ENCODE results near the gene BMPR2. TPM values are rescaled to one million over a fixed set of nuclear protein-coding genes. Genes with fewer than 3 reads are reported as not detected.

The BMPR2 gene
- polyA plus RNA-seq, 1 of the 3 experiments (the other 2 are of a cell fraction), result 10.2 TPM

DNA sequence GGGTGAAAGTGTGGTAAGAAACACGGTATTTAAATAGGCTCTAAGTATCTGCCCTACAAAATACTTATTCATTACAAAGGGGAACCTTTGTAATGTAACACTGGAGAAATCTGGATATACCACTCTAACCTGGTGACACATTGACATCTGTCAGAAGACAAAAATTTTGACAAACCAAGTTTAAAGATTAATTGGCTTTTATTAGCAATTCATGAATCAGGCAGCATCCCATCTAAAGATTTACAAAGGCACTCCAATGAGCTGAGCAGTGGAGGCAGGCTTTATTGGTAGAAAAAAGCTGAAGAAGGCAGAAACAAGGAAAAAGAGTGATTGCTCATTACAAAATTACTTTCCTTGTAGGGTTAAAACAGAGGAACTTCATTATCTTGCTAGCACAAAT, 35.0 kb downstream of the BMPR2 start:
- Histone ChIP-seq H4K20me1 (ENCODE audit: insufficient read depth) (peaks cover 28% of the 10 kb centered on the region), H2AFZ (ENCODE audit: low read depth) (no peak overlapping the region), H3K36me3 (replicated peaks in 1 of 2; ENCODE audit: control insufficient read depth in 1 of 2, insufficient read depth in 2 of 2, low read length in 1 of 2) (peaks cover 0 to 1% of the 10 kb centered on the region in 2 experiments), H3K27ac (ENCODE audit: low read depth in 2 of 2, low read length in 1 of 2) (no peak overlapping the region), H3K9ac (no peak overlapping the region), H3K9me2 (no peaks in the 10 kb centered on the region), H3F3A (replicated peaks; ENCODE audit: insufficient read depth) (peaks cover 32% of the 10 kb centered on the region), H3K4me1 (ENCODE audit: control insufficient read depth in 1 of 2, insufficient read depth in 2 of 2, low read depth in 1 of 2, low read length in 1 of 2) (peaks cover 0 to 14% of the 10 kb centered on the region in 2 experiments; a peak in 1 of 4 replicates), H3K27me3 (ENCODE audit: insufficient read depth) (no peaks in the 10 kb centered on the region), H3K79me2 (ENCODE audit: insufficient read depth) (peaks cover 100% of the 10 kb centered on the region), H3K4me2 (no peak overlapping the region), H3K4me3 (ENCODE audit: low read depth in 2 of 2, low read length in 1 of 2) (no peak overlapping the region), H3K9me3 (no peaks in the 10 kb centered on the region)
- WGBS (ENCODE audit: low lambda C conversion rate), result 97% methylated on average over 1 of the region's 1 CpG
- no peak for DNase-seq
- ChIA-PET POLR2A (no interaction called here), CTCF (interaction anchor here (1.4 kb wide), 1 partner anchor 13 kb away, joined by 3 read pairs; no protein-coding TSS in a partner anchor)
- no peak for TF ChIP-seq MEF2A (IDR thresholded peaks at IDR 0.05; ENCODE audit: borderline replicate concordance, low read depth)
- TF ChIP-seq MXI1 (IDR thresholded peaks at IDR 0.05; ENCODE audit: low read depth, low read length), result no peak

DNA sequence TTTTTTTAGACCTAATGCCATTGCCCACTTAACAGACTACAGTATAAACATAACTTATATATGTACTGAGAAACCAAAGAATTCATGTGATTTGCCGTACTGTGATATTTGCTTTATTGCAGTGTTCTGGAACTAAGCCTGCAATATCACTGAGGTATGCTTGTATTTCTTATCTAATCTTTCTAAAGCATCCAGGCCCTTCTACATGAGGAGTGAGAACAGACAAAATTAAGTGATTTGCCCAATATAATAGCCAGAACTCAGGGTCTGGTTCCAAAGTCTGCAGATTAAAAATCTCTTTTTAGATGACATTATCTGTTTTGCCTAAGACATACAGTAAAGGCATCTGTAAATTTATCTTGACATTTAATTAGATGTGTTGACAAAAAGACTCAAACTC, 41.9 kb downstream of the BMPR2 start:
- POLR2A ChIA-PET, result no interaction called here
- peaks cover 0 to 8% of the 10 kb centered on the region in 2 experiments for H3K36me3 ChIP-seq (replicated peaks in 1 of 2; ENCODE audit: control insufficient read depth in 1 of 2, insufficient read depth in 2 of 2, low read length in 1 of 2)
- H2AFZ ChIP-seq (ENCODE audit: low read depth), result no peak overlapping the region
- peaks cover 6% of the 10 kb centered on the region for H3F3A ChIP-seq (replicated peaks; ENCODE audit: insufficient read depth)
- H3K9me3 ChIP-seq, result no peaks in the 10 kb centered on the region
- H3K9me2 ChIP-seq, result no peaks in the 10 kb centered on the region
- H3K9ac ChIP-seq, result no peak overlapping the region
- H3K27ac ChIP-seq (ENCODE audit: low read depth in 2 of 2, low read length in 1 of 2), result no peak overlapping the region
- no peaks in the 10 kb centered on the region for H3K27me3 ChIP-seq (ENCODE audit: insufficient read depth)
- CTCF ChIA-PET, result no interaction called here
- H3K79me2 ChIP-seq (ENCODE audit: insufficient read depth), result peaks cover 100% of the 10 kb centered on the region
- H3K4me1 ChIP-seq (ENCODE audit: control insufficient read depth in 1 of 2, insufficient read depth in 2 of 2, low read depth in 1 of 2, low read length in 1 of 2), result peaks cover 0 to 2% of the 10 kb centered on the region in 2 experiments; a peak in 2 of 4 replicates
- no peak overlapping the region for H3K4me3 ChIP-seq (ENCODE audit: low read depth in 2 of 2, low read length in 1 of 2)
- WGBS (ENCODE audit: low lambda C conversion rate), result 85% methylated on average over 1 of the region's 1 CpG
- H3K4me2 ChIP-seq, result no peak overlapping the region
- H4K20me1 ChIP-seq (ENCODE audit: insufficient read depth), result peaks cover 69% of the 10 kb centered on the region
- peak; percentile 47 for DNase-seq
- TF ChIP-seq JUND (IDR thresholded peaks at IDR 0.05) (no peak), RCOR1 (IDR thresholded peaks at IDR 0.05; ENCODE audit: low read length) (peak; percentile 97), FOSL2 (IDR thresholded peaks at IDR 0.05; ENCODE audit: borderline replicate concordance, low read depth) (no peak), MEF2A (IDR thresholded peaks at IDR 0.05; ENCODE audit: borderline replicate concordance, low read depth) (no peak), RXRA (IDR thresholded peaks at IDR 0.05; ENCODE audit: borderline replicate concordance, low read depth) (no peak), GATA2 (CRISPR knock-in tag; IDR thresholded peaks at IDR 0.05) (peak; percentile 83), SIN3A (IDR thresholded peaks at IDR 0.05; ENCODE audit: borderline replicate concordance, low read depth, low read length) (no peak), TEAD4 (IDR thresholded peaks at IDR 0.05; ENCODE audit: borderline replicate concordance, insufficient read depth) (no peak), FOXJ3 (CRISPR knock-in tag; IDR thresholded peaks at IDR 0.05) (0 out of 2 replicates have a peak, but pooled peaks have one; percentile 38), RFX5 (IDR thresholded peaks at IDR 0.05; ENCODE audit: low read length) (no peak), NFIC (IDR thresholded peaks at IDR 0.05; ENCODE audit: borderline replicate concordance) (no peak), ELF1 (IDR thresholded peaks at IDR 0.05) (no peak), MXI1 (IDR thresholded peaks at IDR 0.05; ENCODE audit: low read depth, low read length) (no peak), SMC3 (IDR thresholded peaks at IDR 0.05; ENCODE audit: low read depth, low read length) (no peak), CHD2 (IDR thresholded peaks at IDR 0.05; ENCODE audit: low read length, partially characterized antibody) (no peak), PBX3 (IDR thresholded peaks at IDR 0.05) (no peak), YY1 (IDR thresholded peaks at IDR 0.05; ENCODE audit: low read depth) (no peak), NRF1 (IDR thresholded peaks at IDR 0.05; ENCODE audit: low read depth, low read length) (no peak), IRF3 (IDR thresholded peaks at IDR 0.05; ENCODE audit: low read depth, low read length) (no peak)
- TF ChIP-seq, protein P1, sequence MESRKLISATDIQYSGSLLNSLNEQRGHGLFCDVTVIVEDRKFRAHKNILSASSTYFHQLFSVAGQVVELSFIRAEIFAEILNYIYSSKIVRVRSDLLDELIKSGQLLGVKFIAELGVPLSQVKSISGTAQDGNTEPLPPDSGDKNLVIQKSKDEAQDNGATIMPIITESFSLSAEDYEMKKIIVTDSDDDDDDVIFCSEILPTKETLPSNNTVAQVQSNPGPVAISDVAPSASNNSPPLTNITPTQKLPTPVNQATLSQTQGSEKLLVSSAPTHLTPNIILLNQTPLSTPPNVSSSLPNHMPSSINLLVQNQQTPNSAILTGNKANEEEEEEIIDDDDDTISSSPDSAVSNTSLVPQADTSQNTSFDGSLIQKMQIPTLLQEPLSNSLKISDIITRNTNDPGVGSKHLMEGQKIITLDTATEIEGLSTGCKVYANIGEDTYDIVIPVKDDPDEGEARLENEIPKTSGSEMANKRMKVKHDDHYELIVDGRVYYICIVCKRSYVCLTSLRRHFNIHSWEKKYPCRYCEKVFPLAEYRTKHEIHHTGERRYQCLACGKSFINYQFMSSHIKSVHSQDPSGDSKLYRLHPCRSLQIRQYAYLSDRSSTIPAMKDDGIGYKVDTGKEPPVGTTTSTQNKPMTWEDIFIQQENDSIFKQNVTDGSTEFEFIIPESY (IDR thresholded peaks at IDR 0.05; ENCODE audit: borderline replicate concordance, low read depth), result no peak
- TF ChIP-seq, protein P2, sequence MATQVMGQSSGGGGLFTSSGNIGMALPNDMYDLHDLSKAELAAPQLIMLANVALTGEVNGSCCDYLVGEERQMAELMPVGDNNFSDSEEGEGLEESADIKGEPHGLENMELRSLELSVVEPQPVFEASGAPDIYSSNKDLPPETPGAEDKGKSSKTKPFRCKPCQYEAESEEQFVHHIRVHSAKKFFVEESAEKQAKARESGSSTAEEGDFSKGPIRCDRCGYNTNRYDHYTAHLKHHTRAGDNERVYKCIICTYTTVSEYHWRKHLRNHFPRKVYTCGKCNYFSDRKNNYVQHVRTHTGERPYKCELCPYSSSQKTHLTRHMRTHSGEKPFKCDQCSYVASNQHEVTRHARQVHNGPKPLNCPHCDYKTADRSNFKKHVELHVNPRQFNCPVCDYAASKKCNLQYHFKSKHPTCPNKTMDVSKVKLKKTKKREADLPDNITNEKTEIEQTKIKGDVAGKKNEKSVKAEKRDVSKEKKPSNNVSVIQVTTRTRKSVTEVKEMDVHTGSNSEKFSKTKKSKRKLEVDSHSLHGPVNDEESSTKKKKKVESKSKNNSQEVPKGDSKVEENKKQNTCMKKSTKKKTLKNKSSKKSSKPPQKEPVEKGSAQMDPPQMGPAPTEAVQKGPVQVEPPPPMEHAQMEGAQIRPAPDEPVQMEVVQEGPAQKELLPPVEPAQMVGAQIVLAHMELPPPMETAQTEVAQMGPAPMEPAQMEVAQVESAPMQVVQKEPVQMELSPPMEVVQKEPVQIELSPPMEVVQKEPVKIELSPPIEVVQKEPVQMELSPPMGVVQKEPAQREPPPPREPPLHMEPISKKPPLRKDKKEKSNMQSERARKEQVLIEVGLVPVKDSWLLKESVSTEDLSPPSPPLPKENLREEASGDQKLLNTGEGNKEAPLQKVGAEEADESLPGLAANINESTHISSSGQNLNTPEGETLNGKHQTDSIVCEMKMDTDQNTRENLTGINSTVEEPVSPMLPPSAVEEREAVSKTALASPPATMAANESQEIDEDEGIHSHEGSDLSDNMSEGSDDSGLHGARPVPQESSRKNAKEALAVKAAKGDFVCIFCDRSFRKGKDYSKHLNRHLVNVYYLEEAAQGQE (IDR thresholded peaks at IDR 0.05; ENCODE audit: low read depth, low read length), result no peak
